Nephron progenitor cell (in vitro differentiated cells): ENCODE data around the gene IL17RD.

Experiments
- DNase-seq: peaks from one replicate; pipeline ENCODE4 v3.0.0; 2021
- H3K27ac Mint-ChIP-seq: 2 replicates; pipeline ENCODE4 v1.8.0; 2021; ENCODE audit warnings: mild to moderate bottlenecking, moderate library complexity, mixed read lengths
- H3K27me3 Mint-ChIP-seq: 2 replicates; pipeline ENCODE4 v1.8.0; 2021; ENCODE audit warnings: mild to moderate bottlenecking, low read depth, mixed read lengths; ENCODE audit not compliant: poor library complexity
- H3K36me3 Mint-ChIP-seq: 2 replicates; pipeline ENCODE4 v1.8.0; 2021; ENCODE audit warnings: low read depth, mixed read lengths
- H3K4me1 Mint-ChIP-seq: 2 replicates; pipeline ENCODE4 v1.8.0; 2021; ENCODE audit warnings: mixed read lengths
- H3K4me3 Mint-ChIP-seq: 2 replicates; pipeline ENCODE4 v1.8.0; 2021; ENCODE audit warnings: mild to moderate bottlenecking, moderate library complexity, mixed read lengths
- H3K9me3 Mint-ChIP-seq: 2 replicates; pipeline ENCODE4 v1.8.0; 2021; ENCODE audit warnings: mild to moderate bottlenecking, moderate library complexity, mixed read lengths
- CTCF ChIP-seq: fragments of 200-600 bp; sonication (generic); IDR thresholded peaks from 2 replicates; pipeline ENCODE4 v1.5.0; 2021; ENCODE audit warnings: antibody characterized with exemption

Gene IL17RD

GRCh38 chr3:57163751-57164150 lies 1.4 kb downstream of the IL17RD start:
- Mint-ChIP-seq H3K27ac (no peak overlapping the region), H3K36me3 (no peaks in the 10 kb centered on the region), H3K27me3 (peaks cover 4% of the 10 kb centered on the region), H3K9me3 (no peaks in the 10 kb centered on the region), H3K4me1 (peaks cover 82% of the 10 kb centered on the region), H3K4me3 (peak overlapping the region; percentile 99)
- DNase-seq = no peak
- TF ChIP-seq CTCF = no peak

GRCh38 chr3:57161915-57162314 lies 3.2 kb downstream of the IL17RD start:
- Mint-ChIP-seq H3K27ac (peak overlapping the region; percentile 80), H3K4me1 (peaks cover 82% of the 10 kb centered on the region), H3K36me3 (no peaks in the 10 kb centered on the region), H3K27me3 (no peaks in the 10 kb centered on the region), H3K9me3 (no peaks in the 10 kb centered on the region), H3K4me3 (peak overlapping the region; percentile 99)
- DNase-seq = no peak
- TF ChIP-seq CTCF = no peak

GRCh38 chr3:57160765-57161538 lies 4.2 kb downstream of the IL17RD start:
- H3K4me1 Mint-ChIP-seq = peaks cover 82% of the 10 kb centered on the region
- peak overlapping the region; percentile 97 for H3K27ac Mint-ChIP-seq
- H3K27me3 Mint-ChIP-seq = no peaks in the 10 kb centered on the region
- no peak for DNase-seq
- H3K4me3 Mint-ChIP-seq = peak overlapping the region; percentile 71
- TF ChIP-seq CTCF = no peak
- no peaks in the 10 kb centered on the region for H3K36me3 Mint-ChIP-seq
- no peaks in the 10 kb centered on the region for H3K9me3 Mint-ChIP-seq

- H3K27ac Mint-ChIP-seq = peak overlapping the region; percentile 96
- peak overlapping the region; percentile 74 for H3K4me3 Mint-ChIP-seq
- TF ChIP-seq CTCF = no peak
- no peak for DNase-seq
- H3K27me3 Mint-ChIP-seq = no peaks in the 10 kb centered on the region
- H3K4me1 Mint-ChIP-seq = peaks cover 84% of the 10 kb centered on the region
- no peaks in the 10 kb centered on the region for H3K36me3 Mint-ChIP-seq
- no peaks in the 10 kb centered on the region for H3K9me3 Mint-ChIP-seq
Observed at GRCh38 chr3:57160076-57160764, 4.9 kb downstream of the IL17RD start.

- H3K27me3 Mint-ChIP-seq = no peaks in the 10 kb centered on the region
- no peak for DNase-seq
- no peaks in the 10 kb centered on the region for H3K9me3 Mint-ChIP-seq
- peak overlapping the region; percentile 100 for H3K27ac Mint-ChIP-seq
- no peaks in the 10 kb centered on the region for H3K36me3 Mint-ChIP-seq
- H3K4me3 Mint-ChIP-seq = peak overlapping the region; percentile 74
- peaks cover 95% of the 10 kb centered on the region for H3K4me1 Mint-ChIP-seq
- TF ChIP-seq CTCF = no peak
Observed at GRCh38 chr3:57158813-57159738, 6.1 kb downstream of the IL17RD start.
